GOT3 (cell line): ENCODE data around the gene BABAM1.

ENCODE experiments used
- DNase-seq: peaks from one replicate; lab custom pipeline; 2025; ENCODE audit warnings: mixed read lengths; lab: John Stamatoyannopoulos, UW

Gene BABAM1

GRCh38 chr19:17266975-17267788, at the start of gene BABAM1:
Gene BABAM1, plus strand, starts transcription at chr19:17267443. Its CDS starts 1,364 bp downstream, at chr19:17268807.
- peak; percentile 86 for DNase-seq

GRCh38 chr19:17219286-17219685, 48.0 kb upstream of the BABAM1 start:
- no peak for DNase-seq

GRCh38 chr19:17220207-17220758, 47.0 kb upstream of the BABAM1 start:
- DNase-seq, result peak; percentile 32

- no peak for DNase-seq
Measured at GRCh38 chr19:17225053-17225452, 42.2 kb upstream of the BABAM1 start.

GRCh38 chr19:17226002-17226933, 41.0 kb upstream of the BABAM1 start, which contains the start of gene OCEL1:
Gene OCEL1, plus strand, starts transcription at chr19:17226226. Its CDS starts 22 bp downstream, at chr19:17226248.
- peak; percentile 90 for DNase-seq

GRCh38 chr19:17227798-17228367, 39.4 kb upstream of the BABAM1 start:
- DNase-seq, result no peak

GRCh38 chr19:17229890-17230289, 37.4 kb upstream of the BABAM1 start:
- no peak for DNase-seq

- DNase-seq, result no peak
Measured at GRCh38 chr19:17232258-17232657, 35.0 kb upstream of the BABAM1 start.

GRCh38 chr19:17234911-17235299, 32.3 kb upstream of the BABAM1 start:
- DNase-seq, result no peak

GRCh38 chr19:17235300-17235970, 31.8 kb upstream of the BABAM1 start:
- DNase-seq, result no peak

GRCh38 chr19:17235971-17236777, 31.1 kb upstream of the BABAM1 start:
- DNase-seq, result no peak

GRCh38 chr19:17236811-17237543, 30.3 kb upstream of the BABAM1 start:
- no peak for DNase-seq

GRCh38 chr19:17237747-17238706, 29.2 kb upstream of the BABAM1 start:
- DNase-seq, result no peak

GRCh38 chr19:17240062-17240752, 27.0 kb upstream of the BABAM1 start:
- no peak for DNase-seq

GRCh38 chr19:17240826-17241399, 26.3 kb upstream of the BABAM1 start:
- no peak for DNase-seq

GRCh38 chr19:17242431-17243208, 24.6 kb upstream of the BABAM1 start:
- no peak for DNase-seq
